Astrocyte (in vitro differentiated cells and primary cell): ENCODE results near the gene HNRNPU. TPM values are rescaled to one million over a fixed set of nuclear protein-coding genes. Genes with fewer than 3 reads are reported as not detected.

Experiments
- DNase-seq: peaks from one replicate; pipeline ENCODE4 v3.0.0-alpha.2; 2010; ENCODE audit warnings: low read depth
- FAIRE-seq: peaks from 2 replicates; lab custom pipeline; 2011; peaks lifted over from hg19 to GRCh38; lab: Jason Lieb, UNC
- H2AFZ ChIP-seq: 2 replicates; pipeline ENCODE4 v1.6.0; 2012; ENCODE audit warnings: low read depth, low read length, inconsistent platforms
- H3K27ac ChIP-seq: 2 replicates; pipeline ENCODE4 v1.5.1; 2011; ENCODE audit warnings: low read depth, low read length, inconsistent platforms
- H3K27me3 ChIP-seq: 2 replicates; pipeline ENCODE4 v1.6.0; 2011; ENCODE audit warnings: low read length, inconsistent platforms; ENCODE audit not compliant: insufficient read depth
- H3K36me3 ChIP-seq: 2 replicates; pipeline ENCODE4 v1.5.1; 2011; ENCODE audit warnings: low read length, inconsistent platforms; ENCODE audit not compliant: insufficient read depth
- H3K4me1 ChIP-seq: 2 replicates; pipeline ENCODE4 v1.5.1; 2011; ENCODE audit warnings: low read length, inconsistent platforms; ENCODE audit not compliant: insufficient read depth
- H3K4me2 ChIP-seq: 2 replicates; pipeline ENCODE4 v1.6.0; 2012; ENCODE audit warnings: low read length, inconsistent platforms
- H3K4me3 ChIP-seq: 2 replicates; pipeline ENCODE4 v1.5.1; 2011; ENCODE audit warnings: low read depth, mild to moderate bottlenecking, low read length, inconsistent platforms; ENCODE audit not compliant: insufficient read depth
- H3K79me2 ChIP-seq: 2 replicates; pipeline ENCODE4 v1.6.0; 2012; ENCODE audit warnings: mild to moderate bottlenecking, low read length, inconsistent platforms; ENCODE audit not compliant: insufficient read depth
- H3K9ac ChIP-seq: 2 replicates; pipeline ENCODE4 v1.6.0; 2012; ENCODE audit warnings: mild to moderate bottlenecking, low read length, inconsistent platforms
- H3K9me3 ChIP-seq: 2 replicates; pipeline ENCODE4 v1.5.1; 2012; ENCODE audit warnings: low read depth, mild to moderate bottlenecking, low read length, inconsistent platforms; ENCODE audit not compliant: insufficient read depth
- H4K20me1 ChIP-seq: 2 replicates; pipeline ENCODE4 v1.6.0; 2012; ENCODE audit warnings: low read length, inconsistent platforms; ENCODE audit not compliant: insufficient read depth
- H3K27ac Mint-ChIP-seq: one replicate; pipeline ENCODE4 v1.8.0; 2021; ENCODE audit warnings: mild to moderate bottlenecking, mixed read lengths; ENCODE audit not compliant: unreplicated experiment
- H3K27me3 Mint-ChIP-seq: one replicate; pipeline ENCODE4 v1.8.0; 2021; ENCODE audit warnings: low read depth, mixed read lengths; ENCODE audit not compliant: unreplicated experiment
- H3K36me3 Mint-ChIP-seq: one replicate; pipeline ENCODE4 v1.8.0; 2021; ENCODE audit warnings: low read depth, mixed read lengths; ENCODE audit not compliant: unreplicated experiment
- H3K4me1 Mint-ChIP-seq: one replicate; pipeline ENCODE4 v1.8.0; 2021; ENCODE audit warnings: low read depth, mixed read lengths; ENCODE audit not compliant: unreplicated experiment
- H3K4me3 Mint-ChIP-seq: one replicate; pipeline ENCODE4 v1.8.0; 2021; ENCODE audit warnings: mild to moderate bottlenecking, moderate library complexity, mixed read lengths; ENCODE audit not compliant: unreplicated experiment
- H3K9me3 Mint-ChIP-seq: one replicate; pipeline ENCODE4 v1.8.0; 2021; ENCODE audit warnings: mild to moderate bottlenecking, mixed read lengths; ENCODE audit not compliant: unreplicated experiment
- CTCF ChIP-seq: IDR thresholded peaks from 2 replicates; pipeline ENCODE4 v1.5.1; 2011; ENCODE audit warnings: low read depth, mild to moderate bottlenecking, inconsistent platforms, low read length, moderate library complexity; ENCODE audit not compliant: insufficient read depth
- EZH2 ChIP-seq: IDR thresholded peaks from 2 replicates; pipeline ENCODE4 v1.6.1; 2012; ENCODE audit warnings: mild to moderate bottlenecking, low read length, inconsistent platforms; ENCODE audit not compliant: insufficient read depth
- total RNA-seq: library from RNA; stranded (reverse); gene quantifications from 2 replicates; pipeline ENCODE4 v1.2.1, GENCODE V29; 2021

Gene HNRNPU
- total RNA-seq, 1 donor from 2014 or later = 289 TPM

GRCh38 chr1:244852694-244853093 lies 11.6 kb downstream of the HNRNPU start:
- H3K27ac Mint-ChIP-seq = no peak overlapping the region

GRCh38 chr1:244851546-244852231 lies 12.7 kb downstream of the HNRNPU start:
- H3K4me1 Mint-ChIP-seq = no peaks in the 10 kb centered on the region
- H3K27ac Mint-ChIP-seq = no peak overlapping the region
- Histone ChIP-seq H4K20me1 (peaks cover 61% of the 10 kb centered on the region), H3K79me2 (peaks cover 75% of the 10 kb centered on the region), H3K27me3 (no peaks in the 10 kb centered on the region), H3K9me3 (no peaks in the 10 kb centered on the region), H2AFZ (no peak overlapping the region), H3K36me3 (peaks cover 72% of the 10 kb centered on the region), H3K4me1 (no peaks in the 10 kb centered on the region), H3K4me3 (no peak overlapping the region), H3K4me2 (no peak overlapping the region), H3K9ac (no peak overlapping the region), H3K27ac (no peak overlapping the region)
- H3K36me3 Mint-ChIP-seq = peaks cover 22% of the 10 kb centered on the region
- no peaks in the 10 kb centered on the region for H3K27me3 Mint-ChIP-seq
- H3K4me3 Mint-ChIP-seq = no peak overlapping the region
- no peak for FAIRE-seq
- TF ChIP-seq EZH2 = no peak
- TF ChIP-seq CTCF = no peak
- DNase-seq = no peak
- no peaks in the 10 kb centered on the region for H3K9me3 Mint-ChIP-seq

More at GRCh38 chr1:244852694-244853093, 11.6 kb downstream of the HNRNPU start:
- Histone ChIP-seq H3K9me3 (no peaks in the 10 kb centered on the region), H2AFZ (no peak overlapping the region), H3K27me3 (no peaks in the 10 kb centered on the region), H3K4me1 (no peaks in the 10 kb centered on the region), H4K20me1 (peaks cover 70% of the 10 kb centered on the region), H3K79me2 (peaks cover 85% of the 10 kb centered on the region), H3K4me2 (no peak overlapping the region), H3K9ac (no peak overlapping the region), H3K4me3 (no peak overlapping the region), H3K27ac (no peak overlapping the region), H3K36me3 (peaks cover 76% of the 10 kb centered on the region)
- FAIRE-seq = no peak
- H3K36me3 Mint-ChIP-seq = peaks cover 24% of the 10 kb centered on the region
- H3K27me3 Mint-ChIP-seq = no peaks in the 10 kb centered on the region
- TF ChIP-seq EZH2 (no peak), CTCF (no peak)
- DNase-seq = no peak
- no peaks in the 10 kb centered on the region for H3K4me1 Mint-ChIP-seq
- H3K4me3 Mint-ChIP-seq = no peak overlapping the region
- H3K9me3 Mint-ChIP-seq = no peaks in the 10 kb centered on the region

- H3K4me1 ChIP-seq = no peaks in the 10 kb centered on the region
- H3K79me2 ChIP-seq = peaks cover 74% of the 10 kb centered on the region
- no peak overlapping the region for H3K4me3 Mint-ChIP-seq
- no peak overlapping the region for H3K9ac ChIP-seq
- FAIRE-seq (no peak), DNase-seq (no peak)
- H4K20me1 ChIP-seq = peaks cover 53% of the 10 kb centered on the region
- H3K4me1 Mint-ChIP-seq = no peaks in the 10 kb centered on the region
- no peaks in the 10 kb centered on the region for H3K27me3 ChIP-seq
- TF ChIP-seq CTCF (no peak), EZH2 (no peak)
- peaks cover 71% of the 10 kb centered on the region for H3K36me3 ChIP-seq
- H3K9me3 Mint-ChIP-seq = no peaks in the 10 kb centered on the region
- H2AFZ ChIP-seq = no peak overlapping the region
- no peak overlapping the region for H3K4me3 ChIP-seq
- H3K27me3 Mint-ChIP-seq = no peaks in the 10 kb centered on the region
- H3K4me2 ChIP-seq = no peak overlapping the region
- no peak overlapping the region for H3K27ac Mint-ChIP-seq
- peaks cover 17% of the 10 kb centered on the region for H3K36me3 Mint-ChIP-seq
- H3K9me3 ChIP-seq = no peaks in the 10 kb centered on the region
- H3K27ac ChIP-seq = no peak overlapping the region
These were observed 13.4 kb downstream of the HNRNPU start for GRCh38 chr1:244850896-244851295.
